Measurements from ENCODE around the gene ANXA9.

Gene ANXA9

GRCh38 chr1:150981805-150982712 lies at the start of gene ANXA9:
Gene ANXA9, plus strand, starts transcription at chr1:150982292. Its CDS starts 814 bp downstream, at chr1:150983106.
- DNase-seq = no peak

- DNase-seq = no peak
Observed at GRCh38 chr1:150944856-150945255, 37.2 kb upstream of the ANXA9 start.

DNA sequence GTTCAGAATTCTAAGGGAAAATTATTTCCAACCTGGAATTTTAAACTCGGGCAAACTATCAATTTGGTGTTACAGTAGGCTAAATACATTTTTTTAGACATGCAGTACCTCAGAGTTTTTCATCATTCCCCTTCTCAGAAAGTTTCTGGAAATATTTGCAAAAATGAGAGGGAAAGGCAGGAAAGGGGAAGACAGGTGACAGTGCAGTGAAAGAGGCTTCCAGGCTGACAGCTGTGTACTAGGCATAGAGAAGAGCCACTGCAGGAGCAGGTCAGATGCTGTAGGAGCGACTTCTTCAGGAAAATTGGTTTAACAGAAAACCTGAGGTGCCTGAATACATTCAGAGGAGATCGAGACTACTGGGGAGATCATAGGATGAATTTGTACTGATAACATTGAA lies 27.4 kb upstream of the ANXA9 start:
- DNase-seq = no peak

- DNase-seq = no peak
Observed at GRCh38 chr1:150955280-150955679, 26.8 kb upstream of the ANXA9 start.

- DNase-seq = no peak
Observed at GRCh38 chr1:150957666-150958065, 24.4 kb upstream of the ANXA9 start.

DNA sequence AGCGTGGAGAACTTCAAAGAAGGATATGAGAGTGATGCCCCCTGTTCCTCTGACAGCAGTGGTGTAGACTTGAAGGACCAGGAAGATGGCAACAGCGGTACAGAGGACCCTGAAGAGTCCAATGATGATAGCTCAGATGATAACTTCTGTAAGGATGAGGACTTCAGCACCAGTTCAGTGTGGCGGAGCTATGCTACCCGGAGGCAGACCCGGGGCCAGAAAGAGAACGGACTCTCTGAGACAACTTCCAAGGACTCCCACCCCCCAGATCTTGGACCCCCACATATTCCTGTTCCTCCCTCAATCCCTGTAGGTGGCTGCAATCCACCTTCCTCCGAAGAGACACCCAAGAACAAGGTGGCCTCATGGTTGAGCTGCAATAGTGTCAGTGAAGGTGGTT lies 21.4 kb upstream of the ANXA9 start:
- DNase-seq = no peak

DNA sequence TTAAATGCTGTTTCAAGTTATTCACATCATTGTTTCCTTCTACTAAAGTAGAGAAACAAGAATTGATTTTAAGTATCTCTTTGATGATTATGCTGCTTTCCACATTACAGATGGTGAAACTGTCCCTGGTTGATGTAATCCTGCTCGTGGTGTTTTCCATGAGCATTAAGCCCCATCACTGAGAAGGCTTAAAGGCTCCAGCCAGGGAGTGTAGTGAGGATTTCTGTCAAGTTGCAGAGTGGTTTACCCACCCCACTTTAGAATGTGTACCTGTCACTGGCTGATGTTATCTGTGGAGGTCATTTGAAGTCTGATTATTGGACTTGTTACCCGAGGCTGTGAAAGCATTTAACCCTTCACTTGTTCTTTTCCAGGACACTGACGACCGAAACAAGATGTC lies 20.3 kb upstream of the ANXA9 start:
- DNase-seq = no peak

DNA sequence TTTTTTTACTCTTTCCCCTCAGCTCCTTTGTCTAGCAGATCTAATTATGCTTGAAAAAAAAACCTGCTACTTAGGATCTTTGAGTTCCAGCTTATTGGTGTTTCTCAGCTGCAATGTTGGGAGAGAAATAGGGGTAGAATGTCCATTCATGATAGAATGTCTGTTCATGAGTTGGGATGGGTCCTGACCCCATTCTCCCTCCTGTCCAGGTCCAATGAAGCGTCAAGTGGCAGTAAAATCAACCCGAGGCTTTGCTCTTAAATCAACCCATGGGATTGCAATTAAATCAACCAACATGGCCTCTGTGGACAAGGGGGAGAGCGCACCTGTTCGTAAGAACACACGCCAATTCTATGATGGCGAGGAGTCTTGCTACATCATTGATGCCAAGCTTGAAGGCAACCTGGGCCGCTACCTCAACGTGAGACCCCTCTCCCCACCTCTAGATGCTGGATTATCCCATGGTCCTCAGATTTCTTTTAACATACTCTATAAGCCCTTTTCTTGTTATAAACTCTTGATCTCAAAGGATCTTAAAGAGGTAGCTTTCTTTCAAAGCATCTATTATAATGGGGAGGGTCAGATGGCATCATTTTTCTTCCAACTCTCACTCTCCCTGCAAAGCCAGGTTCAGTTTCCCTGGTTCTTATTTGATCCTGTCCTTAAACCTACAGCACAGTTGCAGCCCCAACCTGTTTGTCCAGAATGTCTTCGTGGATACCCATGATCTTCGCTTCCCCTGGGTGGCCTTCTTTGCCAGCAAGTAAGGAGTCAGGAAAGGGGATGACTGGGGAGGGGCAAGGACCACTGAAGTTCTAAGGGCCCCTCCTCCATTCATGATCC lies 18.6 kb upstream of the ANXA9 start:
- DNase-seq = no peak

GRCh38 chr1:150964164-150964489 lies 18.0 kb upstream of the ANXA9 start:
- DNase-seq = no peak

DNA sequence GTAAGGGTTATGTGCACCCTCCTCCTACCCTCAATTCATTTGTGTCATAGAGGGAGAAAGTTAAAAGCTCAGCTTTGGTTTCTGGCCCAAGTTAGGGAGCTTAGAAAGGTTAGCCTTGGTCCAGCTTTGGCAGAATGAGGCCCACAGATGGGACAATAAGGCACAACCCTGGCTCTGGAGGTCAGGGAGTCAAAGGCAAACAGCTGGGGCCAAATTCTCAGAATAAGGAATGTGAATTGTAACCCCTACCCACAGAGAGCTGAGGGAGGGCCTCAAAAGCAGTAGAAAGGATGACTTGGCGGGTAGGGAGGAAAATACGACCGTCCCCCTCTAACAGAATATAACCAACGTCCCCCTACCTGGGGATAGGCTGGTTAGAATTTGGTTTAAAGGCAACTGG lies 16.5 kb upstream of the ANXA9 start:
- DNase-seq = no peak

GRCh38 chr1:150966011-150966410 lies 16.1 kb upstream of the ANXA9 start:
- DNase-seq = no peak

GRCh38 chr1:150967936-150968335 lies 14.2 kb upstream of the ANXA9 start:
- DNase-seq = no peak

DNA sequence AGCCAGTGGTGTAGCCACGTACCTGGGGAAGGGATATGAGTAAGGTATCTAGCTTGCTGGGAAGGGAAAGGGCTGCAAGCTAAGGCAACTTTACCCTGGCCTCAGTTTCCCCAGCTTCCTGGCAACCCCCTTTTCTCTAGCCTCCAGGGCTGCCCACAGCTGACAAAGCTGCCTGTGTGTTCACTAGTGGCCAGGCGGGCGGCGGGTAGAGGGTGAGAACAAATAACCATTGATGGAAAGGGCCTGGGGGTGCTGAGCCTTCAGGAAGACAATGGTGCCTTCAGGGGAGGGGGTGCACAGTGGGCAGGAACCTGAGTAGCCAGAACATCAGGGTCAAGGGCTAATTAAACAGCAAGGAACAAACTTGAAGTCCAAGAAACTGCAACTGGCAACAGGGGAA lies 13.6 kb upstream of the ANXA9 start:
- DNase-seq = no peak

DNA sequence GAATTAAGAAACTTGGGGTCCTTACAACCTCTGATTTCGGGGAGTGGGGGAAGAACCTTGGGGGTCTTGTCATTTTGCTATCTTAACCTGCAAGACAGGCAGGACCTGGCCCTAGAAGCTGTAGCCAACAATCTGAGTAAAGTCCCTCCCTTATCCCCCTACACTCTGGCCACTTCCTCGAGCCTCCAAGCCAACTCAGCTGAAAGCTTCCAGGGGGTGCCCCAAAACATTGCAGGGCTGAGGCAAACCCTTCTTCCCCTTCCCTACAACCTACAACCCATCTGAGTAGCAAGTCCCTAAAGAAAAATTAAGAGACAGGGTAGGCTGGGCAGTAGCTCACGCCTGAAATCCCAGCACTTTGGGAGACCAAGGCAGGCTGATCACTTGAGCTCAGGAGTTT lies 12.5 kb upstream of the ANXA9 start:
- no peak for DNase-seq

DNA sequence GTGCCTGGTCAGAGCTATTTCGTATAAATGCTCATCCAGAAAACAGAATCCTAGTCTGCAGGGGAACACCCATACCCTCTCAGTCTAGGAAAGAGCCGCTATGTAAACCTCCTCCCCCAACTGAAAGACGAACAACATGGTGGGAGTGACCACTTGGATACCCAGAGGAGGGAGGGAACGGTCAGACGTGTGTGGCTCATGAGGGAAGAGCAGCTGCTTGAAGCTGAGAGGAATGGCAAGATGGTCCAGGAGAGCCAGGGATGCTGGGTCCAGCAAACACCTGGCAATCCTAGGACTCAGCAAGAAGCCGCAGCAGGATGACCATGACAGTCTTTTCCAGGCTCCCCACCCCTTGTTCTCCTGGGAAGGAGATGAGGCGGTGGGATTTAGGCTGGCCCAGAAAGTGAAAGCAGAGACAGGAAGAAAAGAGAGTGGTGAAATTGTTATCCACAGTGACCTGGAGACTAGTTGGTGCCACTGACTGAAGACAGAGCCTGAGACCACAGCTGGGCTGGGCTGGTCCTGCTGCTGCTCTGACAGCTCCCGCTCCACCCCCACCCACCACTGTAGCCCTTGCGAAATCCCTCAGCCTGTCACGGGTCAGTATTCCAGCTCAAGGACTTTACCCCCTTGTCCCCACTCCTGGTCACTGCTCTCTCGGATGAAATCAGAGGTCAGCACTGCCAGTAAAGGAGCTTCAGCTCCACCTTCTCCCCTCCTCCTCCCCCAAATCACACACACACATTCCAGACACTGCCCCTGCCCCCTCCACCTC lies 11.1 kb upstream of the ANXA9 start:
- no peak for DNase-seq

GRCh38 chr1:150971583-150972416 lies 10.3 kb upstream of the ANXA9 start:
- DNase-seq = no peak

GRCh38 chr1:150972417-150972940 lies 9.6 kb upstream of the ANXA9 start:
- DNase-seq = no peak

GRCh38 chr1:150973258-150973835 lies 8.7 kb upstream of the ANXA9 start:
- no peak for DNase-seq

- peak; percentile 84 for DNase-seq
Observed at GRCh38 chr1:150973836-150974579, 8.1 kb upstream of the ANXA9 start.

GRCh38 chr1:150974580-150975478 lies 7.3 kb upstream of the ANXA9 start, which contains the start of gene CERS2:
Gene CERS2, minus strand, starts transcription at chr1:150974835. Its CDS starts 5,745 bp downstream, at chr1:150969090.
- DNase-seq = peak; percentile 87
